HepG2 (cell line): ENCODE results near the gene CNPPD1. TPM values are rescaled to one million over a fixed set of nuclear protein-coding genes. Genes with fewer than 3 reads are reported as not detected.

Experiments
- ATAC-seq: fragments of 200-7000 bp; cut with Tn5 transposase; 3 replicates; pipeline ENCODE4 v1.9.1; 2020; ENCODE audit warnings: mild to moderate bottlenecking, moderate library complexity
- BruUV-seq: library from RNA; stranded (reverse); fragments of 400-500 nt; replicated peaks from 2 replicates; lab custom pipeline; 2021; lab: Mats Ljungman, UMichigan
- CTCF ChIA-PET: fragments of 300-600 bp; formaldehyde crosslinking; extraction: SDS; loops from one replicate; lab custom pipeline; 2021; ENCODE audit warnings: low total read pairs, inconsistent platforms, low intra/inter-chr PET ratio; lab: Yijun Ruan, JAX
- POLR2A ChIA-PET: fragments of 350-600 bp; sonication (Branson Sonifier 250); formaldehyde crosslinking; loops from one replicate; lab custom pipeline; 2020; ENCODE audit warnings: antibody characterized with exemption, inconsistent platforms; lab: Yijun Ruan, JAX
- DNase-seq: peaks from one replicate; pipeline ENCODE4 v3.0.0-alpha.2; 2015; ENCODE audit warnings: low spot score
- FAIRE-seq: peaks from 3 replicates; lab custom pipeline; 2011; peaks lifted over from hg19 to GRCh38; lab: Jason Lieb, UNC
- H2AFZ ChIP-seq: one replicate; pipeline ENCODE4 v1.6.1; 2011; ENCODE audit warnings: low read length, inconsistent platforms
- H3K27ac ChIP-seq: fragments of 300-600 bp; 3 replicates; pipeline ENCODE4 v1.8.0; 2011; ENCODE audit warnings: mixed run types, mild to moderate bottlenecking, mixed read lengths, low read length, inconsistent platforms; ENCODE audit not compliant: insufficient read depth; ENCODE audit errors: extremely low read length
- H3K27me3 ChIP-seq, 2 experiments: fragments of 200-600 bp in 1 of 2; 2 replicates in 1 of 2; 3 replicates in 1 of 2; pipeline versions ENCODE4 v1.6.0 to v1.8.0; 2011; ENCODE audit warnings: low read length in 2 of 2, mild to moderate bottlenecking in 2 of 2, moderate library complexity in 2 of 2, inconsistent platforms in 1 of 2; ENCODE audit not compliant: insufficient read depth in 2 of 2, control insufficient read depth in 1 of 2
- H3K36me3 ChIP-seq, 2 experiments: fragments of 200-600 bp in 1 of 2; replicated peaks in 1 of 2; 2 replicates in 1 of 2; 3 replicates in 1 of 2; pipeline versions ENCODE4 v1.5.1 to v1.8.0; 2011; ENCODE audit warnings: low read length in 2 of 2, inconsistent platforms in 1 of 2; ENCODE audit not compliant: insufficient read depth in 2 of 2, control insufficient read depth in 1 of 2
- H3K4me1 ChIP-seq: 2 replicates; pipeline ENCODE4 v1.5.1; 2012; ENCODE audit warnings: low read length, inconsistent platforms; ENCODE audit not compliant: insufficient read depth
- H3K4me2 ChIP-seq: 2 replicates; pipeline ENCODE4 v1.6.0; 2011; ENCODE audit warnings: low read depth, low read length, inconsistent platforms
- H3K4me3 ChIP-seq, 3 experiments: fragments of 200-600 bp in 1 of 3; sonication (generic), shearing (Covaris generic) in 1 of 3; replicated peaks in 1 of 3; 2 replicates each; pipeline ENCODE4 v1.5.1; 2011 to 2016; ENCODE audit warnings: low read length in 3 of 3, inconsistent platforms in 2 of 3, low read depth in 2 of 3, mild to moderate bottlenecking in 2 of 3, control low read depth in 1 of 3, mixed read lengths in 1 of 3; ENCODE audit not compliant: insufficient read depth in 1 of 3
- H3K79me2 ChIP-seq: one replicate; pipeline ENCODE4 v1.6.1; 2011; ENCODE audit warnings: low read length, inconsistent platforms; ENCODE audit not compliant: insufficient read depth
- H3K9ac ChIP-seq: 2 replicates; pipeline ENCODE4 v1.6.0; 2011; ENCODE audit warnings: mild to moderate bottlenecking, low read depth, low read length, inconsistent platforms; ENCODE audit not compliant: insufficient read depth
- H3K9me3 ChIP-seq: 2 replicates; pipeline ENCODE4 v1.5.1; 2012; ENCODE audit warnings: mild to moderate bottlenecking, low read length
- H4K20me1 ChIP-seq: 2 replicates; pipeline ENCODE4 v1.6.0; 2011; ENCODE audit warnings: inconsistent platforms, mild to moderate bottlenecking, low read length, moderate library complexity; ENCODE audit not compliant: insufficient read depth
- HIVEP1 ChIP-seq: sonication (generic); formaldehyde crosslinking; IDR thresholded peaks from 2 replicates; pipeline ENCODE4 v1.4.0; 2020; ENCODE audit warnings: mild to moderate bottlenecking, missing genetic modification reagents
- HOXA7 ChIP-seq: sonication (generic); formaldehyde crosslinking; IDR thresholded peaks from 2 replicates; pipeline ENCODE4 v1.8.1; 2022; ENCODE audit warnings: mild to moderate bottlenecking, missing genetic modification reagents, moderate library complexity
- NFE2L1 ChIP-seq: sonication (generic); formaldehyde crosslinking; IDR thresholded peaks from 2 replicates; pipeline ENCODE4 v1.4.0; 2020; ENCODE audit warnings: missing genetic modification reagents, mild to moderate bottlenecking, borderline replicate concordance
- NFKBIZ ChIP-seq: IDR thresholded peaks from 2 replicates; pipeline ENCODE4 v1.6.1; 2018; ENCODE audit warnings: missing genetic modification reagents, missing compliant biosample characterization
- SCMH1 ChIP-seq: sonication (generic); formaldehyde crosslinking; IDR thresholded peaks from 2 replicates; pipeline ENCODE4 v1.9.0; 2021; ENCODE audit warnings: missing genetic modification reagents, mild to moderate bottlenecking, borderline replicate concordance
- ZNF224 ChIP-seq: sonication (generic); formaldehyde crosslinking; IDR thresholded peaks from 2 replicates; pipeline ENCODE4 v1.5.0; 2020; ENCODE audit warnings: mild to moderate bottlenecking, missing genetic modification reagents
- ZNF251 ChIP-seq: sonication (generic); formaldehyde crosslinking; IDR thresholded peaks from 2 replicates; pipeline ENCODE4 v1.9.0; 2021; ENCODE audit warnings: mild to moderate bottlenecking, missing genetic modification reagents
- ZNF33B ChIP-seq: sonication (generic); formaldehyde crosslinking; IDR thresholded peaks from 2 replicates; pipeline ENCODE4 v1.5.1; 2020; ENCODE audit warnings: mild to moderate bottlenecking, missing genetic modification reagents
- ZNF670 ChIP-seq: sonication (generic); formaldehyde crosslinking; IDR thresholded peaks from 2 replicates; pipeline ENCODE4 v1.8.0; 2022; ENCODE audit warnings: mild to moderate bottlenecking, missing genetic modification reagents, borderline replicate concordance
- ZNF776 ChIP-seq: sonication (generic); formaldehyde crosslinking; IDR thresholded peaks from 2 replicates; pipeline ENCODE4 v1.4.0; 2020; ENCODE audit warnings: mild to moderate bottlenecking, missing genetic modification reagents
- ZNF891 ChIP-seq: sonication (generic); formaldehyde crosslinking; IDR thresholded peaks from 2 replicates; pipeline ENCODE4 v1.5.0; 2020; ENCODE audit warnings: mild to moderate bottlenecking, missing genetic modification reagents
- WGBS: methylation state at CpG from one replicate; pipeline ENCODE4 v1.1.6; 2017; ENCODE audit warnings: low lambda C conversion rate; 5-methylcytosine and 5-hydroxymethylcytosine counted together
- in situ Hi-C: cut with HindIII; loops from 2 replicates; pipeline ENCODE4 v1.10.0; 2017; ENCODE audit warnings: low pct_unique_long_range_greater_than_20kb; ENCODE audit not compliant: extremely low pct_ligation_motif_present
- intact Hi-C: fragments of 100-400 bp; cut with micrococcal nuclease; formaldehyde crosslinking; loops from one replicate; pipeline ENCODE4 v1.10.0; 2022; ENCODE audit not compliant: unreplicated experiment
- polyA plus RNA-seq, 8 experiments: library from polyadenylated mRNA; depleted of rRNA in 3 of 8; stranded (reverse) in 7 of 8; unstranded in 1 of 8; fragments of >200 nt; fragmentation: Illumina TruSeq in 4 of 8; extraction: Trizol in 4 of 8; gene quantifications; 2 replicates each; pipeline versions ENCODE4 v1.2.1 to v1.2.3, GENCODE V29; 2011 to 2016; ENCODE audit warnings: low read depth in 4 of 8, missing spikeins in 1 of 8, mixed read lengths in 1 of 8; ENCODE audit not compliant: insufficient read depth in 1 of 8
- total RNA-seq, 5 experiments: library from RNA; depleted of rRNA; stranded (reverse); fragments of >200 nt; fragmentation: Illumina TruSeq; extraction: Trizol; gene quantifications; 2 replicates each; pipeline ENCODE4 v1.2.3, GENCODE V29; 2016; ENCODE audit warnings: low read depth in 1 of 5
- TF ChIP-seq, protein P1 (sequence below): sonication (generic); formaldehyde crosslinking; conservative IDR thresholded peaks from 2 replicates; pipeline ENCODE4 v1.4.0; 2020; ENCODE audit warnings: missing genetic modification reagents

CNPPD1 gene
- total and polyA plus RNA-seq, 2 of the 13 experiments (the other 11 are each of a cell fraction or from before 2014, with no cell fraction given), result 35.5 to 49.4 TPM

DNA sequence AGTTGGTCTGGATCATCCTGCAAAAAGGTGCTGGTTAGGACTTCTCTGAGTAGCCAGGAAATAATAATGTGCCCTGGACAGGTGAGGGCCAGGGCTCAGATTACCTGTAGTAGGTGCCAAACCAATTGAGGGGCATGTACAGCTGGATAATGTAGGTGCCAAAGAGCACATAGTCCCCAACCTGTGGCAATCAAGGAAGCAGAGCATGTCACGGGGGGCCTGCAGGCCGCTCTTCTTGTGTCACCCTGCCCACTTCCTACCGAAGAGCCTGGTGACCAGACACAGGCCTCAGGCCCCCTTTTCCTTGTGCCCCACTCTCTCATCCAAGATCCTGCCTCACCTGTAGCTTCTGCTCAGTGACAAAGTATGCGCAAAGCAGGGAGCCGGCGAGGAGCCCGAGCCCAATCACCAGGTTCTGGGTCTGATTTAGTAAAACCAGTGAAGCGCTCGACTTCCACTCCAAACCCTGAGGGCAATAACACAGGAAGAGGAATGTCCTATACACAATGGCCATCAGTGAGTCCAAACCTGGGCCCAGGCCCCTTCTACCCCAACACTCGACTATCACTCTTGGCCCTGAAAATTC is 36.9 kb upstream of the CNPPD1 start:
- no peak for FAIRE-seq
- Histone ChIP-seq H3K9ac (no peak overlapping the region), H3K4me2 (no peak overlapping the region), H3K9me3 (no peaks in the 10 kb centered on the region), H3K4me3 (no peak overlapping the region), H3K27ac (no peak overlapping the region), H3K4me1 (peaks cover 66% of the 10 kb centered on the region), H2AFZ (no peak overlapping the region), H4K20me1 (no peaks in the 10 kb centered on the region), H3K79me2 (peaks cover 11% of the 10 kb centered on the region), H3K27me3 (no peaks in the 10 kb centered on the region), H3K36me3 (peaks cover 38 to 66% of the 10 kb centered on the region in 2 experiments)
- POLR2A ChIA-PET, result interaction anchor here (1.1 to 3.4 kb wide), 2 partner anchors 37 kb away, joined by 4 to 20 read pairs; partner anchors contain the start of gene CNPPD1
- in situ Hi-C loops (no loop called here), intact Hi-C loops (no loop called here)
- no peak for TF ChIP-seq NFE2L1 (CRISPR knock-in tag)
- TF ChIP-seq ZNF251, result no peak
- TF ChIP-seq SCMH1 (CRISPR knock-in tag), result no peak
- TF ChIP-seq ZNF33B (CRISPR knock-in tag), result no peak
- no peak for ATAC-seq
- CTCF ChIA-PET, result no interaction called here
- DNase-seq, result no peak
- BruUV-seq, result no TSS peak
- WGBS, result 92% methylated on average over 9 of the region's 10 CpGs

DNA sequence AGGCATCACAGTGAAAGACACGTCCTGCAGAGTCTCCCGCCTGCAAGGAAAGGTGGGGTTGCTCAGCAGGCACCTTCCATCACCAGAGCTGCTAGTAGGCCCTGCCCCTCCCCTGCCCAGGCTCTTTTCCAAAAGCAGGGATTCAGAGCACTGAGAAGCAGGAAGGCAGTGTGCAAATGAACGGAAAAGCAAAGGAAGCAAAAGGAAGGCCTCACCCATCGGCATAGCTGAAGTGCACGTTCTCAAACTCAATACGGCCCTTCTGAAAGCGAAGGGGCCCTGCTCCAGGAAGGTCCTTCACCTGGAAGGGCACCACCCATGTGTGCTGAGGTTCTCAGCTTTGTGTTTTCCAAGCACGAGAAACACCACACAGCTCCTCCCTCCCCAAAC is 36.3 kb upstream of the CNPPD1 start:
- FAIRE-seq (no peak), ATAC-seq (no peak), DNase-seq (no peak)
- ChIA-PET CTCF (no interaction called here), POLR2A (interaction anchor here (1.1 to 3.4 kb wide), 2 partner anchors 36 to 37 kb away, joined by 4 to 20 read pairs; partner anchors contain the start of gene CNPPD1)
- no peaks in the 10 kb centered on the region for H4K20me1 ChIP-seq
- intact Hi-C loops (no loop called here), in situ Hi-C loops (no loop called here)
- H3K36me3 ChIP-seq, result peaks cover 38 to 66% of the 10 kb centered on the region in 2 experiments
- no peak overlapping the region for H3K9ac ChIP-seq
- no peak overlapping the region for H2AFZ ChIP-seq
- H3K9me3 ChIP-seq, result no peaks in the 10 kb centered on the region
- 97% methylated on average over 8 of the region's 8 CpGs for WGBS
- no peak overlapping the region for H3K27ac ChIP-seq
- H3K4me2 ChIP-seq, result no peak overlapping the region
- peaks cover 71% of the 10 kb centered on the region for H3K4me1 ChIP-seq
- no peak overlapping the region for H3K4me3 ChIP-seq
- H3K27me3 ChIP-seq, result no peaks in the 10 kb centered on the region
- peaks cover 11% of the 10 kb centered on the region for H3K79me2 ChIP-seq
- no TSS peak for BruUV-seq
- TF ChIP-seq ZNF224 (CRISPR knock-in tag) (no peak), HOXA7 (CRISPR knock-in tag) (no peak), ZNF891 (CRISPR knock-in tag) (no peak), HIVEP1 (no peak), ZNF670 (CRISPR knock-in tag) (no peak), ZNF776 (CRISPR knock-in tag) (no peak), NFKBIZ (CRISPR knock-in tag) (no peak)
- TF ChIP-seq, protein P1, sequence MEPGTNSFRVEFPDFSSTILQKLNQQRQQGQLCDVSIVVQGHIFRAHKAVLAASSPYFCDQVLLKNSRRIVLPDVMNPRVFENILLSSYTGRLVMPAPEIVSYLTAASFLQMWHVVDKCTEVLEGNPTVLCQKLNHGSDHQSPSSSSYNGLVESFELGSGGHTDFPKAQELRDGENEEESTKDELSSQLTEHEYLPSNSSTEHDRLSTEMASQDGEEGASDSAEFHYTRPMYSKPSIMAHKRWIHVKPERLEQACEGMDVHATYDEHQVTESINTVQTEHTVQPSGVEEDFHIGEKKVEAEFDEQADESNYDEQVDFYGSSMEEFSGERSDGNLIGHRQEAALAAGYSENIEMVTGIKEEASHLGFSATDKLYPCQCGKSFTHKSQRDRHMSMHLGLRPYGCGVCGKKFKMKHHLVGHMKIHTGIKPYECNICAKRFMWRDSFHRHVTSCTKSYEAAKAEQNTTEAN (CRISPR knock-in tag), result no peak
